GM12878 (cell line): ENCODE data around the gene RRAS. TPM values are rescaled to one million over a fixed set of nuclear protein-coding genes. Genes with fewer than 3 reads are reported as not detected.

Experiments
- ATAC-seq: fragments of 200-7000 bp; cut with Tn5 transposase; 3 replicates; pipeline ENCODE4 v1.9.1; 2020; ENCODE audit warnings: mild to moderate bottlenecking, moderate library complexity
- BruUV-seq: library from RNA; stranded (reverse); fragments of 400-500 nt; replicated peaks from 2 replicates; lab custom pipeline; 2021; lab: Mats Ljungman, UMichigan
- CTCF ChIA-PET: fragments of 300-600 bp; sonication (Branson Sonifier 250); formaldehyde crosslinking; extraction: SDS; loops from one replicate; lab custom pipeline; 2021; ENCODE audit warnings: inconsistent platforms; lab: Yijun Ruan, JAX
- POLR2A ChIA-PET: fragments of 350-600 bp; formaldehyde crosslinking; extraction: SDS; loops from one replicate; lab custom pipeline; 2021; ENCODE audit warnings: inconsistent platforms; lab: Charles Lee
- RAD21 ChIA-PET: fragments of 300-600 bp; sonication (Branson Sonifier 250); formaldehyde crosslinking; loops from one replicate; lab custom pipeline; 2023; ENCODE audit warnings: antibody characterized with exemption; ENCODE audit not compliant: unreplicated experiment; lab: Charles Lee
- SMC1A ChIA-PET: fragments of 300-600 bp; sonication (Branson Sonifier 250); formaldehyde crosslinking; loops from one replicate; lab custom pipeline; 2023; ENCODE audit not compliant: unreplicated experiment, uncharacterized antibody; lab: Charles Lee
- DNase-seq: peaks from one replicate; pipeline ENCODE4 v3.0.0-alpha.2; 2011; ENCODE audit warnings: low read depth, low spot score
- FAIRE-seq: peaks from 3 replicates; lab custom pipeline; 2011; peaks lifted over from hg19 to GRCh38; lab: Jason Lieb, UNC
- H2AFZ ChIP-seq: 2 replicates; pipeline ENCODE4 v1.6.0; 2011; ENCODE audit warnings: low read depth, low read length, control low read depth; ENCODE audit not compliant: control insufficient read depth
- H3K27ac ChIP-seq: 2 replicates; pipeline ENCODE4 v1.5.1; 2011; ENCODE audit warnings: control low read depth; ENCODE audit not compliant: control insufficient read depth, insufficient read depth
- H3K27me3 ChIP-seq, 2 experiments: replicated peaks in 1 of 2; 2 replicates each; pipeline versions ENCODE4 v1.6.0 to v1.6.1; 2011; ENCODE audit warnings: low read length in 1 of 2; ENCODE audit not compliant: control insufficient read depth in 2 of 2, insufficient read depth in 2 of 2
- H3K36me3 ChIP-seq, 2 experiments: 2 replicates each; pipeline ENCODE4 v1.5.1; 2011; ENCODE audit warnings: low read length in 1 of 2; ENCODE audit not compliant: control insufficient read depth in 2 of 2, insufficient read depth in 2 of 2
- H3K4me1 ChIP-seq: 2 replicates; pipeline ENCODE4 v1.6.1; 2011; ENCODE audit warnings: mild to moderate bottlenecking, low read length, moderate library complexity, mixed read lengths; ENCODE audit not compliant: control insufficient read depth, insufficient read depth
- H3K4me2 ChIP-seq: 2 replicates; pipeline ENCODE4 v1.6.0; 2011; ENCODE audit warnings: control low read depth; ENCODE audit not compliant: control insufficient read depth, insufficient read depth
- H3K4me3 ChIP-seq: fragments of 200-600 bp; sonication (generic); 2 replicates; pipeline ENCODE4 v1.5.1; 2016
- H3K79me2 ChIP-seq: 2 replicates; pipeline ENCODE4 v1.6.0; 2011; ENCODE audit warnings: low read length; ENCODE audit not compliant: control insufficient read depth, insufficient read depth
- H3K9ac ChIP-seq: 2 replicates; pipeline ENCODE4 v1.8.0; 2011; ENCODE audit warnings: low read length, control low read depth, mixed read lengths; ENCODE audit not compliant: control insufficient read depth, insufficient read depth
- H3K9me3 ChIP-seq: replicated peaks from 3 replicates; pipeline ENCODE4 v1.5.1; 2011; ENCODE audit warnings: mild to moderate bottlenecking, low read length; ENCODE audit not compliant: control insufficient read depth, insufficient read depth
- H4K20me1 ChIP-seq: 2 replicates; pipeline ENCODE4 v1.6.0; 2011; ENCODE audit not compliant: control insufficient read depth, insufficient read depth
- CEBPZ ChIP-seq: fragments of 150-350 bp; IDR thresholded peaks from 2 replicates; pipeline ENCODE4 v1.6.1; 2016; ENCODE audit warnings: low read depth, low read length
- IRF5 ChIP-seq: fragments of 450-650 bp; IDR thresholded peaks from 2 replicates; pipeline ENCODE4 v1.6.1; 2017; ENCODE audit warnings: borderline replicate concordance
- MXI1 ChIP-seq: fragments of 150-350 bp; IDR thresholded peaks from 2 replicates; pipeline ENCODE4 v1.6.1; 2011; ENCODE audit warnings: low read depth, mild to moderate bottlenecking, inconsistent platforms, low read length, improper control_type of control experiment
- POLR2AphosphoS5 ChIP-seq: IDR thresholded peaks from 2 replicates; pipeline ENCODE4 v1.6.1; 2011; ENCODE audit warnings: mild to moderate bottlenecking, low read length, inconsistent platforms
- SIN3A ChIP-seq: IDR thresholded peaks from 2 replicates; pipeline ENCODE4 v1.6.1; 2012; ENCODE audit warnings: low read depth, low read length, improper control_type of control experiment
- SIX5 ChIP-seq: IDR thresholded peaks from 2 replicates; pipeline ENCODE4 v1.6.1; 2011; ENCODE audit warnings: mild to moderate bottlenecking, low read depth, low read length, moderate library complexity; ENCODE audit not compliant: severe bottlenecking
- WGBS: methylation state at CpG from one replicate; pipeline ENCODE4 v1.1.6; 2016; ENCODE audit warnings: low lambda C conversion rate; ENCODE audit not compliant: insufficient replicate concordance, insufficient coverage; ENCODE audit errors: missing lambda C conversion rate; 5-methylcytosine and 5-hydroxymethylcytosine counted together
- in situ Hi-C: fragments of 300-500 bp; cut with MboI; formaldehyde crosslinking; loops from 9 replicates; pipeline ENCODE4 v1.14.3; 2018; ENCODE audit warnings: mixed read lengths
- intact Hi-C: fragments of 100-400 bp; cut with micrococcal nuclease; formaldehyde crosslinking; loops from one replicate; pipeline ENCODE4 v1.14.2; 2022; ENCODE audit not compliant: unreplicated experiment
- polyA plus RNA-seq, 11 experiments: library from polyadenylated mRNA; depleted of rRNA in 4 of 11; unstranded in 6 of 11; stranded (reverse) in 5 of 11; fragments of >200 nt; fragmentation: Nextera tagmentation in 4 of 11; fragmentation: Illumina TruSeq in 1 of 11; extraction: Ambion mirVana in 4 of 11; extraction: Trizol in 1 of 11; gene quantifications; 1 replicate in 1 of 11; 2 replicates in 10 of 11; pipeline versions ENCODE4 v1.2.1 to v1.2.3, GENCODE V29; 2011 to 2016; ENCODE audit warnings: inconsistent platforms in 2 of 11, missing spikeins in 2 of 11, low read depth in 1 of 11
- total RNA-seq, 4 experiments: library from RNA; depleted of rRNA in 3 of 4; stranded (reverse); fragments of >200 nt in 3 of 4; fragmentation: Illumina TruSeq in 1 of 4; extraction: Trizol in 1 of 4; gene quantifications; 2 replicates each; pipeline versions ENCODE4 v1.2.1 to v1.2.3, GENCODE V29; 2013 to 2021

The RRAS gene
- total and polyA plus RNA-seq, 10 of the 15 experiments (the other 5 are each of a cell fraction or from before 2014, with no cell fraction given) = 0.24 to 5.8 (median 1.8) TPM

- SMC1A ChIA-PET = interaction anchor here (0.8 to 1.2 kb wide), 5 partner anchors 9 to 72 kb away, joined by 3 to 7 read pairs (median 4); partner anchors contain the start of genes NOSIP, PRRG2 and RRAS
- peaks cover 3% of the 10 kb centered on the region; the same call in 1 of the 2 replicates for H4K20me1 ChIP-seq
- peaks cover 28% of the 10 kb centered on the region for H3K79me2 ChIP-seq
- no peaks in the 10 kb centered on the region for H3K9me3 ChIP-seq
- POLR2A ChIA-PET = interaction anchor here (0.7 to 4.8 kb wide), 6 partner anchors 12 to 174 kb away, joined by 3 to 49 read pairs (median 13); partner anchors contain the start of genes NOSIP, PRMT1, PRRG2 and RRAS
- CTCF ChIA-PET = interaction anchor here (0.8 to 2.5 kb wide), 8 partner anchors 22 to 346 kb away, joined by 3 to 17 read pairs (median 4); partner anchors contain the start of gene SCAF1
- H3K36me3 ChIP-seq = peaks cover 0 to 17% of the 10 kb centered on the region in 2 experiments; a peak in 3 of 4 replicates
- H2AFZ ChIP-seq = no peak overlapping the region
- FAIRE-seq (peak; percentile 74), ATAC-seq (no peak), DNase-seq (no peak)
- peaks cover 15% of the 10 kb centered on the region for H3K4me1 ChIP-seq
- H3K9ac ChIP-seq = peak overlapping the region; percentile 85
- peak overlapping the region; percentile 97 for H3K4me2 ChIP-seq
- H3K27ac ChIP-seq = peak overlapping the region; percentile 72
- under 1% methylated on average over 28 of the region's 28 CpGs for whole genome bisulfite sequencing
- peak overlapping the region; percentile 89 for H3K4me3 ChIP-seq
- no peaks in the 10 kb centered on the region for H3K27me3 ChIP-seq
- TF ChIP-seq POLR2AphosphoS5 (peak; percentile 10; the same call in 1 of the 2 replicates), MXI1 (0 out of 2 replicates have a peak, but pooled peaks have one; percentile 9), CEBPZ (no peak), IRF5 (no peak), SIN3A (no peak), SIX5 (no peak)
- intact Hi-C loops (loop anchor here (2.0 to 5.0 kb wide), 2 partner anchors 50 to 84 kb away; partner anchors contain the start of genes PRMT1, RRAS and SCAF1), in situ Hi-C loops (no loop called here)
- RAD21 ChIA-PET = interaction anchor here (0.8 to 1.9 kb wide), 7 partner anchors 22 to 86 kb away, joined by 3 to 17 read pairs (median 4); partner anchors contain the start of gene RRAS
- no TSS peak for BruUV-seq
Measured at GRCh38 chr19:49592486-49593232, 47.3 kb downstream of the RRAS start.
